GM19463 (cell line): ENCODE data around the gene MPZL2.

ENCODE experiments used
- ATAC-seq: cut with Tn5 transposase; IDR thresholded peaks from one replicate; pipeline ENCODE4 v1.9.1; 2021; ENCODE audit warnings: mild to moderate bottlenecking, moderate library complexity; ENCODE audit not compliant: unreplicated experiment

MPZL2 gene

DNA sequence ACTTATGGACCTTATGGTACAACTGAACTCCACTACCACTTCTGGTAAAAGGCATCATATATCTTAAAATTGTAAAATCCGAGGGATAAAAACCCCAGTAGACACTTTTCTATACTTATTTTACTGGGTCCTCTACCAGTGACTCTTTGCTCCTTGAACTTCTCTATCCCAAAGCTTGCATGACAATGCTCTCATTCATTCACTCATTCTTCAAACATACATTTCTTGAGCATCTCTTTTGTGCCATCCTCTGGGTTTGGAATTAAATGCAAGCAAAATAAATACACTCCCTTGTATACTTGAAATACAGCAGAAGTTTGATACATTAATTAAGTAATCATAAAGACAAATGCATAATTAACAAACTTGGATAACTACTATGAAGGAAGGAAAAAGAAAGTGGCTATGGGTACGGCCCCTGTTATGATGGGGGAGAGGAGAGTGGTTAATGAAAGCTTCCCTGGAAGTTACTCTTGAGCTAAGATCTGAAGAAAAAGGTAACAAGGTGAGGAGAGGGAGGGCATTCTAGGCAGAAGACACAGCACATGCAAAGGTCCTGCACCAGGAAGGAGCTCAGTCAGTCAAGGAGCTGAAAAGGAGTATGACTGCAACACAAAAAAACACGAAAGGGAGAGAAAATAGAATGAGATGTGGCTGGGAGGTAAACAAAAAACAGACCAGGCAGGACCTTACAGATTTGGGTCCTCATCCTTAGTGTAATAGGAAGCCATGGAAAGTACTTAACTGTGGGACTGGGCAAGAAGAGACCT is 19.9 kb downstream of the MPZL2 start:
- ATAC-seq = no peak

DNA sequence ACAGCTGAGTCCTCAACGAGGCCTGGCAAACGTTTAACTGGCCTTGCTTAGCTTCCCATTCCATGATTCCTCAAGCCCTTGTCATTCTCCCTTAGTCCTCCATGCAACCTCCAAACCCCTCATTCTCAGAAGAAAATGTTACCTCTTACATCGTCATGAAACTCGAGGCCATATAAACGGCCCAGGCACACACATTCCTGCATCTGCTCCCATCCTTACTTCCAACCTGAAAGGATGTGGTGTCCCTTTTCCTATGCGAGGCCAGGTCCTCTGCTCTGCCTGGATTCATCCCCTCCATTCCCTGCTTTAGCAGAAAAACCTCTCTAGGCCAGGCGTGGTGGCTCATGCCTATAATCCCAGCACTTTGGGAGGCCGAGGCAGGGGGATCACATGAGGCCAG is 20.9 kb downstream of the MPZL2 start:
- no peak for ATAC-seq

- no peak for ATAC-seq
Observed at GRCh38 chr11:118241764-118242098, 22.4 kb downstream of the MPZL2 start.

- ATAC-seq = peak; percentile 95
Observed at GRCh38 chr11:118240999-118241763, 22.9 kb downstream of the MPZL2 start.

DNA sequence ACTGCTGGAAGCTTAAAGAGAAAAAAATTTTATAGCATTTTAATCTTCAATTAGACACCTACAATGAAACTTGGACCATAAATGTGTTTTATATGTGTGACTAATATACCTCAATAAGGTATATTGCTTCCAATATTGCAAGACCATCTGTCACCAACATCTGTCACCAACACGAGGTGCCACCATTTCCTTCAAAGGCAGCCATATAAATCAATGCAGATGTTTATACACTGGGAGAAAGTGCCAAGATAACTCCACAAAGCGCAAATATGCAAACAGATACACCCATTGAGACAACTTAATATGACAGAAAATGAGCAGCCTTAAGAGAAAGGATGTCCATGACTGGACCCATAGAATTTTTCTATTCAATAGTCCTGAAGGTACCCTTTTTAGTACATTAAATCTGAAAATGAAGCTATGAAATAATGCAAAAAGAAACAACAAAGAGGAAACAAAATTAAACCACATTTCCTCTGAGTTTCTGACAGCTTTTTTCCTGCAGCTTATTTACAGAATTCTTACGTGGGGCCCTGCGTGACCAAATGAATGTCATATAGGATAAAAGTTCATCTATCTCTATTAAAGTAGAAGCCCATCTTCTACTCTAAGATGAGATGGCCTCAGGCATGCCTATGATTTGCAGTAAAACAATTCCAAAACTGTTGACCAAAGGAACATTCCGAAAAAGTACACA is 24.4 kb downstream of the MPZL2 start:
- no peak for ATAC-seq

GRCh38 chr11:118238929-118239328 is 25.2 kb downstream of the MPZL2 start:
- ATAC-seq = no peak

- ATAC-seq = no peak
Observed at GRCh38 chr11:118238421-118238820, 25.7 kb downstream of the MPZL2 start.

- ATAC-seq = no peak
Observed at GRCh38 chr11:118236170-118236569, 27.9 kb downstream of the MPZL2 start.

- ATAC-seq = no peak
Observed at GRCh38 chr11:118234833-118235232, 29.3 kb downstream of the MPZL2 start.

DNA sequence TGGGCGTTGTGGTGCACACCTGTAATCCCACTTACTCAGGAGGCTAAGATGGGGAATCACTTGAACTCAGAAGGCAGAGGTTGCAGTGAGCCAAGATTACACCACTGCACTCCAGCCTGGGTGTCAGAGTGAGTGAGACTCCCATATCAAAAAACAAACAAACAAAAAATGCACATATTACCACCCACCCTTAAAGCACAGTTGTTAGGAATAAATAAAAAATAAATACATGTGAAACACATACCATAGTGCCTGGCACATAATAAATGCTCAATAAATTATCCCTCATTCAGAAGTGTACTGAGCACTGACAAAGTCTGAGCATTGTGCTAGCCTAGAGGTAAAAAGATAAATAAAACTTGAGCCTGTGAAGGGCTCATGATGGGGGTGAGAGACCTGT is 30.2 kb downstream of the MPZL2 start:
- no peak for ATAC-seq

DNA sequence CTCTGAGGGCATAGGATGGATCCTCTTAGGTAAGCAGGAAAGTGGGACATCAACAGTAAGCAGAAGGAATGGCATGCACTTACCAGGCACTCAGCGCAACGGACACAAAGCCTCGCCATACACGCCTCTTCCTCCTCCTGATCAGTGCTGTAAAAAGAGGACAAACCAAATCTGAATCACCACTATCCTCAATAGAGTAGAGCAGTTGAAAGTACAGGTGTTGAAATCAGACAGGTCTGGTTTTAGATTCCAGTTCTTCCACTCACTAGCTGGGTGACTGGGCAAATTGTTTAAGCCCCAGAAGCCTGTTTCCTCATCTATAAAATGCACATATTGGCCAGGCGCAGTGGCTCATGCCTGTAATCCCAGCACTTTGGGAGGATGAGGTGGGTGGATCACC is 30.7 kb downstream of the MPZL2 start:
- ATAC-seq = no peak

GRCh38 chr11:118232659-118233058 is 31.4 kb downstream of the MPZL2 start:
- no peak for ATAC-seq

- ATAC-seq = no peak
Observed at GRCh38 chr11:118231461-118231860, 32.6 kb downstream of the MPZL2 start.

GRCh38 chr11:118230088-118230487 is 34.0 kb downstream of the MPZL2 start:
- no peak for ATAC-seq

DNA sequence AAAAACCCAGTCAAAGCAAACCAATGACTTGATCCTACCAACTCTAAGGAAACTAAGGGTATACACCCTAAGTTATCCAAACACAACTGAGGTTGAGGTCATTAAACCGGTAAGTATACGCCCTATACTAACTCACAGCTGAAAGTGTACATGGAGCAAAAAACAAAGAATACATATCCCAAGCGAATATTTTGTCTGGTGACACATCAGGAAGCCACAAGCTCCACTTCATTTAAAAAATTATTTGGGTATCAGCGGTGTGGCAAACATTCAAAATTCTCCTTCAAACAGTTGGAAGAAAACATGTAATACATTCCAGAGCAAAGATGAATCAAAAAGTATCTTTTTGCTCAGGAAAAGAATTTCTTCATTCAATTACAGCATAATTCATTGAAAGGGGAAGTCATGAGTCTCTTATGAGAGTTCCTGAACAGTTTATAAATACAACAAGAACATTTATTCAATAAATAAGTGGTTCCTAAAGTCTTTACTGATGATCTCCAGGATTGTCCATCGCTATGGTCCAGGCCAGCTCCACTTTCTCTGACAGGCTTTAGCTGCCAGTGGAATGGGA is 34.7 kb downstream of the MPZL2 start:
- ATAC-seq = no peak

GRCh38 chr11:118227865-118228785 is 36.0 kb downstream of the MPZL2 start:
- peak; percentile 70 for ATAC-seq

DNA sequence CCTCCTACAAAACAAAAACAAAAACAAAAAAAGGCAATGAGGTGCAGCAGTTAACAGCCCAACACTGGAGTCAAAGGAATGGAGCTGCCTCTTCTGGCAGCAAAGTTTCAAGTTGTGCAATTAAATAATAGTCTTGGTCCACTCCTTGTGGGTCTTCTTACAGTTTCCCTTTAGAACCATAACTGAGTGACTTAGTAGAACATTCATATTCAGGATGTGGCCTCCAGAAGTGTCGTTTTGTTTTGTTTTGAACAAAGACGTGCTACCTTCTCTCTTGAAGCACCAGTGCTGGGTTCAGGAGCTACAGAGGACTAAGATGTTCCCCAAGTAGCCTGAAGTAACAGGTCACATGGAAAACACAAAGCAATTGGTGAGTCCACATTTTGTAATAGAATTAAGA is 37.3 kb downstream of the MPZL2 start:
- no peak for ATAC-seq

- no peak for ATAC-seq
Observed at GRCh38 chr11:118226296-118226695, 37.8 kb downstream of the MPZL2 start.

DNA sequence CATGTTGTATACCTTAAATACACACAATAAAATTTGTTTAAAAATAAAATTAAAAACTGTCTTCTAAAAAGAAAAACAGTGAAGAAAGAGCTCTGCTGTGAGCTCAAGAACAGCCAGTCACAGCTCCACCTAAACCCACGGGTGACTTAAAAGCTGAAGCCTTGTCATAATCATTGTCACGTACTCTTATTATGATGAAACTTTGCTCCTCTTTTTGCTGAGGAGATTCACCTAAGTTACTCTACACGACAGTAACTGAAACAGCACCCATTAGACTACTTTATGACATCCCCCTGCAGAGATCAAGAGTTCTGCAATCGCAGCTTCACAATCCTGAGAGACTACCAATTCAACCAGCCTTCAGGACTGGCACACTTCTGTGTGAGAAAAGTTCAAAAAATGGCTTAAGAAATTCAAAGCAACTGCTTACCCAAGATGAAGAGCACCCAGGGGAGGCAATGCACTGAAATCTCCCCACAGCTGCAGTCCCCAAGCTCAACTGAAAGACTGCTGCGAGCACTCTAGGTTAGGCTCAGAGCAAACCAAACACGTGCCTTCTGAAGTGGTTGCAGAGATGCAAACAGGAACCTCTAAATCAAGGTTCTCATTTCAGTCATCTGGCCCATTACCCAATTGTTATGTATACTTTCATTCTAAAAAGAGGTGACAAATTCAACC is 39.4 kb downstream of the MPZL2 start, which contains the start of gene JAML:
JAML (minus strand) TSS at position 501 of the 678 bp plus-strand sequence. CDS start 10,145 bp downstream, outside the sequence.
- peak; percentile 46 for ATAC-seq

DNA sequence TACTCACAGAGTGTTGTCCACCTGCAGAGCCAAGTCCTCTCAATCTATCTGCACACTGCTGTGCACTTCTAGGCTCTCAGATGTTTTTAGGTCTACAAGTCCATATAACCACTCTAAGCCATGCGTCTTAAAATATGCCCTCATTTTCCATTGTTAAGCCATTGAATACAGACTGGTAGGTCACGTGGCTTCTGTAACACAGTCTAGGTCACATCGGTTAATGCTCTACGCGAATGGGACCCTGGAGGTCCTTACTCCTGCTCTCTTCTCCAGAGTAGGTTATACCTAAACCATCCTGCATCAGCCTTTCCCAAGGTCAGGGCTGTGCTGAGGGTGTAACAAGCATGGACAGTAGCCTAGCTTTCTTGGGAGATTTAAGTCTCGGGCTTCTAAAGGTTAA is 40.1 kb downstream of the MPZL2 start:
- ATAC-seq = no peak
